HL-60/S4 treated with phorbol 12-myristate 13-acetate at 8.2 ng/mL for 4 days and 3 days (cell line): ENCODE data around the gene NMNAT1.
"Not testable (repeated sequence)": the region's sequence is repeated elsewhere in the genome, so short reads cannot be mapped to it uniquely, and the experiment has no call there.

Experiments used
- in situ Hi-C: fragments of 300-500 bp; cut with MboI; formaldehyde crosslinking; loops from 2 replicates; pipeline ENCODE4 v1.15.0; 2022; ENCODE audit warnings: low sequenced_read_pairs

The NMNAT1 gene

DNA sequence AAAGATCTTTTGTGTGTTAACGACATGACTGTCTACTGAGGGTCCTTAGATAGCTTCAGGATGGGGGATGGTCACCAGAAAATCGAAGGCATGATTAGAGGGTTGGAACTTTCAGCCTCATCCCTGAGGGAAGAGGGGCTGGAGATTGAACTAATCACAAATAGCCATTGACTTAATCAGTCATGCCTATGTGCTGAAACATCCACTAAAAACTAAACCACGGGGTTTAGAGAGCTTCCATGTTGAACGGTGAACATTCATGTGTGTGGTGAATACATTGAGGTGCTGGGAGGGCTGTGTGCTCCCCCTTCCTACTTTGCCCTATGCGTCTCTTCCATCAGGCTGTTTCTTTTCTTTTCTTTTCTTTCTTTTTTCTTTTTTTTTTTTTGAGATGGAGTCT, 70.7 kb downstream of the NMNAT1 start:
- in situ Hi-C loops, result no loop called here

DNA sequence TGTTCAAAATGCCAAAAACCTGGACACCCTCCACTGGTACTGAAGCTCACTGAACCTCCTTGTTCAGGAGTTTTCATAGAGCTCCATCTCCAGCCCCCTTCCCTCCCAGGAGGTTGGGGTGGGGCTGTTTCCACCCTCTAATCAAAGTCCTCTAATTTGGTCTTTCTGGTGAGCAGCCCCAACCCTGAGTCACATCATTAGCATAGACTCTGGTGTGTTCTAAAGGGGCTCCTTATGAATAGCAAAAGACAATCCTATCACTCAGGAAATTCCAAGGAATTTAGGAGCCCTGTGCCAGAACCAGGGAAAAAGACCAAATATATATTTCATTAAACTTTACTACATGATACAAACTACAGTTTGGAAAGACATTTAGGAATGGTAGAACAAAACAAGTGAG, 76.3 kb downstream of the NMNAT1 start:
- in situ Hi-C loops, result no loop called here

DNA sequence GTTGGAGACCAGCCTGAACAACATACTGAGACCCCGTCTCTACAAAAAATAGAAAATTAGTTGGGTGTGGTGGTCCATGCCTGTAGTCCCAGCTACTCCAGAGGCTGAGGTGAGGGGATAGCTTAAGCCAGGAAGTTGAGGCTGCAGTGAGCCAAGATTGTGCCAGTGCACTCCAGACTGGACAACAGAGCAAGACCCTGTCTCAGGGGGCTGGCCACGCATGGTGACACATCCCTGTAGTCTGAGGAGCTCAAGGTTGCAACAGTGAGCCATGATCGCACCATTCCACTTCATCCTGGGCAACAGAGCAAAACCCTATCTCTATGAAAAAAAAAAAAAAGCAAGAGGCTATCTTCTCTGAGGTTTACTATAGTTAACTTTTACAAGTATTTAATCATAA, 76.8 kb downstream of the NMNAT1 start:
- in situ Hi-C loops, result no loop called here

DNA sequence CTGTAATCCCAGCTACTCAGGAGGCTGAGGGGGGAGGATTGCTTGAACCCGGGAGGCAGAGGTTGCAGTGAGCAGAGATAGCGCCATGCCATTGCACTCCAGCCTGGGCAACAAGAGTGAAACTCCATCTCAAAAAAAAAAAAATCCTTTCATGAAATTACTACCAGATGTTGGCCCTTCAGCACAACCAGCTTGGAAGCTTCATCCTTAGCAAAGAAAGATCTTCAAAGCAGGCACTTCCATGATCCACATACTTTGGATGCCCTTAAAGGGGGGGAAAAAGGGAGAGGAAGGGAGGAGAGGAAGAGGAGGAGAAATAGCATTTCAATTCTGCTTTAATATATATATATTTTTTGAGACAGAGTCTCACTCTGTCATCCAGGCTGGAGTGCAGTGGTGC, 77.4 kb downstream of the NMNAT1 start:
- in situ Hi-C loops, result not testable (repeated sequence)

DNA sequence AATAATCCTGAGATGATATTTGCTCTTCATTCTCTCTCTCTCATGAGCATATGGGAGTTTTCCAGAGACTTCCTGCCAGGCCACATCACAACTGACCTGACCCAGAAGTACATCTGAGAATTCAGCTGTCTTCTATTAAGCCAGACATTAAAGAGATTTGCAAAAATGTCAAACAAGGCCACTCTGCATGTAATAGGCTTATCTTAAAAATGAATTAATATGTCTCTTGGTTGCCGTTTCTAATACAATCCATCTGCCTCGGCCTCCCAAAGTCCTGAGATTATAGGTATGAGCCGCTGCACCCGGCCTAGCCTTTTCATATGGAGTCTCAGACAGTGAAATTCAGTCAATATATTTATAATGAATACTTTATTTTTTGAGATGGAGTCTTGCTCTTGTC, 78.7 kb downstream of the NMNAT1 start:
- in situ Hi-C loops, result not testable (repeated sequence)

DNA sequence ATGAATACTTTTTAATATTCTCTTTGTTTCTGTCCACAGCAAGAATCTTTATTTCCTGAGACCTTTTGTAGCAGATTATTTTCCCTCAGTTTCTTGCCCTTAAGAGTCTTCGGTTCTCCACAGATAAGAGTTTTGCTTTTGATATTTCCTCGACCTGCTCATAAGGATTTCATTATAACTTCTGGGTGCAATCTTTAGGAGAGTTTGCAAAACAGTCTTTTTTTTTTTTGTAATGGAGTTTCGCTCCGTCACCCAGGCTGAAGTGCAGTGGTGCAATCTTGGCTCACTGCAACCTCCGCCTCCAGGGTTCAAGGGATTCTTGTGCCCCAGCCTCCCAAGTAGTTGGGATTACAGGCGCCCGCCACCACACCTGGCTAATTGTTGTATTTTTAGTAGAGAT, 79.4 kb downstream of the NMNAT1 start:
- in situ Hi-C loops, result no loop called here

DNA sequence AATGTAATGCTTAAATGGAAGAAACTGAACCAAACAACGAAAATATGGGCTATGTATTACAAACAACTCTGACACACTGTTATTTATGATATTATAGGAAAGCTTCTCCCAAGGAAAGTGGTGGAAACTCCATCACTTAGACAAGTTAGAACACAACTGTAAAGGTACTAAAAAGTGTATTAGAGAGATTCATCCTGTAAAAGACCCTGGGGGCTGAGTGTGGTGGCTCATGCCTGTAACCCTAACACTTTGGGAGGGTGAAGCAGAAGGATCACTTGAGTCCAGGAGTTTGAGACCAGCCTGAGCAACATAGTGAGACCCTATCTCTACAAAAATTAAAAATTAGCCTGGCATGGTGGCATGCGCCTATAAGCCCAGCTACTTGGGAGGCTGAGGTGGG, 82.1 kb downstream of the NMNAT1 start:
- in situ Hi-C loops, result no loop called here

DNA sequence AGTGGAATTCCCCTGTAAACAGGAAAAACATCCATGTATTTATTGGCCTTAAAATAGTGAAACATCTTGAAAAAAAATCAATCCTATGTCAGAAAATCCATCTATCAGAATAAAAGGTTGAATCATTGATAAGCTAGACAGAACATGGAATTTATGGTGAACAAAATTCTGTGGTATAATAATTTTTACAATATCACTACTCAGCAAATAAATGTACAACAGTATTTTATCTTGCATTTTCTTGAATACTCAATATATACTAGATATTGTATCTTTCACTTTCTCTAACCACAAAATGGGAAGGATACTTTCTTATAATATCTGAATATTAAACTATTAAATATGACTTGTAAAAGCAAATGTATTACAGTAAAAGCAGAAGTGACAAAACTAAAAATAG, 83.8 kb downstream of the NMNAT1 start:
- in situ Hi-C loops, result no loop called here

DNA sequence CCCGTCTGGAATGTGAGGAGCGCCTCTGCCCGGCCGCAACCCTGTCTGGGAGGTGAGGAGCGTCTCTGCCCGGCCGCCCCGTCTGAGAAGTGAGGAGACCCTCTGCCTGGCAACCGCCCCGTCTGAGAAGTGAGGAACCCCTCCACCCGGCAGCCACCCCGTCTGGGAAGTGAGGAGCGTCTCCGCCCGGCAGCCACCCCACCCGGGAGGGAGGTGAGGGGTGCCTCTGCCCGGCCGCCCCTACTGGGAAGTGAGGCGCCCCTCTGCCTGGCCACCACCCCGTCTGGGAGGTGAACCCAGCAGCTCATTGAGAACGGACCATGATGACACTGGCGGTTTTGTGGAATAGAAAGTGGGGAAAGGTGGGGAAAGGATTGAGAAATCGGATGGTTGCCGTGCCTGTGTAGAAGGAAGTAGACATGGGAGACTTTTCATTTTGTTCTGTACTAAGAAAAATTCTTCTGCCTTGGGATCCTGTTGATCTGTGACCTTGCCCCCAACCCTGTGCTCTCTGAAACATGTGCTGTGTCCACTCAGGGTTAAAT, 85.8 kb downstream of the NMNAT1 start:
- in situ Hi-C loops, result not testable (repeated sequence)

DNA sequence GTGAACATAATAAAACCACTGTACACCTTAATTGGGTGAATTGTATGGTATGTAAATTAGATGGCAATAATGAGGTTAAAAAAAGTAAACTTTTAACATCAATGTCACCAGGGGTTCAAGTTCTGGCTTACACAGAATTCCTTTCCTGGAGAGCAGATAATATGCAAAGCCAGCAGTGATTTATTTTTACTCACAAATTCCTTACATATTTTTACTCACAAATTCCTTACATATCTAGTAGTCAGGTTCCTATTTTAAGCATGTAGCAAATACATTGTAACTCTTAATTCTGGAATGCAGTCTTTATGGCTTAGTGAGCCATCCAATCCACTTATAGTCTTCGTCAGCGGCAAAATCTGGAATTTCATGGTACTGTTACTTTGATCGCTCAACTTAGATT, 88.2 kb downstream of the NMNAT1 start:
- in situ Hi-C loops, result no loop called here

DNA sequence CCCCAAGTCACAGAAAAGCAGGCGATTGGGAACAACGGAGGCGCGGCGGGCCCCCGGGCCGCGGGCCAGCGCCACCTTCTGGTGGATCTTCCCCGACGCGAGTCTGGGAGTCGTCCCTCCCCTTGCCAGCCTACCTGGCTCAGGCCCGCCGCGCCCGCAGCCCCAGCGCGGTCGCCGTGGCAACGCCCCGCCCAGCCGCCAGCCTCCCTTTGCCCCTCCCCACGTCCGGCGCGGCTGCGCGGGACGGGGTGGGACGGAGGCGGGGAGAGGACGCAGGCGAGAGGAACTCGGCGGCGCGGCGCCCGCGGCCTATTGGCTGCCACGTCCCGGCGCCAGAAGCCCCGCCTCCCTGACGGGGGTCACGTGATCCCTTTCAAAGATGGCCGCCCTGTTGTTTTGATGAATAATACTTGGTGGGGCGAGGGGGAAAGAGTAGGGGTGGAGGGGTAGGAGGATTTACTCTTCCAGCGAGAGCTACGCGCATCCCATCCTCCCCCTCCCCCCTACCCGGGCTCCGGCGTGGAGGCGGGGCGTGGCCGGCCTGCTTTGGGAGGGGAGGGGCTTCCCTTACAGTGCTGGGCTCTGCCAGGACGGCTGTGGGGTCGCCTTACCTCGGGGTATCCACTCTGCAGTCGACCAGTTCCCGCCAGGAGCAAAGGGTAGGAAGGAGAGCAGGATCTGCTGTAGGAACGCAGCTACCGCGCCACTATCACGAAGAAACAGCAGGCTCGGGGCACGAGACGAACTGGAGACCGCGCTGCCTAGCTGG, 89.5 kb downstream of the NMNAT1 start, which contains the start of gene UBE4B:
TSS of gene UBE4B (plus strand) at position 369 of the 769 bp plus-strand sequence. CDS start 713 bp downstream, outside the sequence.
- in situ Hi-C loops, result no loop called here

DNA sequence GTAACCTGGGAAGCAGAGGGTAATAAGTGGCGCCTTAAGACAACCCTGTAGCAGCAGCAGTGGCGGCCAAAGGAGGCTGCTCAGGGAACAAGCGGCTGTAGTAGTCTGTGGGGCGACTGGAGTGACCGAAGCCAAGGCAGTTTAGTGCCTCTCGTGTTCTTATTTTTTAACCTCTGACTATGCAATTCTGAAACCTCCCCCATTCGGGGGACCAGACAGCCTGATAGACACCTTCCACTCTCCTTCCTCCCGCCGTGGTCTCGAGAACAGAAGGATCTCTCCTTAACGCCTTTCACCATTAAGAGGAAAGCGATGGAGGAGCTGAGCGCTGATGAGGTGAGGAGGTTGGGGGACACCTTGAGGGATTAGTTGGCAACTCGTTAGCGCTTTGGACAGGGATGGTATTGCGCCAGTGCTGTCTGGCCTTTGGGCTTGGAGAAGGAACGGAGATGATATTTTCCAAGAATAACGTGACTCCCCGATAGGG, 90.1 kb downstream of the NMNAT1 start:
- in situ Hi-C loops, result no loop called here
